Measurements from ENCODE around the gene ATP8B4. TPM values are rescaled to one million over a fixed set of nuclear protein-coding genes. Genes with fewer than 3 reads are reported as not detected.

Gene ATP8B4
- total RNA-seq, 2 experiments from 2014 or later: 0.31 TPM; not detected in 1

DNA sequence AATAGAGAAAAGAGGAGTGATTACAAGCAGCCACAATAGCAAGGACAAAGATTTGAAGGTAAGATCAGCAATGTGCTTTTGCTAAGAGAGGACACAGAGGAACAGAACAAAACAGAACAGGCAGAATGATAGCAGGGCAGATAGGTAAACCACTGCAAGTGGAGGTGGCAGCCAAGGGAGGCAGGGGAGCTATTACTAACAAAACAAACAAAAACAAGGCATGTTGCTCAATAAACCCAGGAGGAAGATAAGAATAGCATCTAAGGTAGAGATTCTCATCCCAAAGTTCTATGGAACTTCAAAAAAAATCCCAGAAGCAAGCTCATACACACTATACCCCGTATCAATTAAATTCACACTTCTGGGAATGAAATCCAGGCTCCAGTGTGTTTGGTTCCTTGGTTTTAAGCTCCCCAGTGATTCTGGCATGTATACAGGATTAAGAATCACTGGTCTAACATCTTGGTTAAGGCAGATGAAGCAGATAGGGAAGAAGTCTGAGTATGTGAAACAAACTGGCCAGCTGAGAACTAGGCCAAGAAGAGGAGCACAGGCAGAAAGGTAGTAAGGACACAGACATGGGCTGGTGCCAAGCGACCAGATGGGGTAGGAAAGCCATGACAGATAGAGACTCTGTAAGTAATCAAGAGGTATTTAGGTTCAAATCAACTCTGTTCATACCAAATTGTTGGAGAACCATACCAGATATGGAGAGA lies 309.0 kb downstream of the ATP8B4 start:
- no peak overlapping the region for H3K27ac Mint-ChIP-seq
- no peak overlapping the region for H3K4me3 Mint-ChIP-seq
- peaks cover 1% of the 10 kb centered on the region for H3K9me3 Mint-ChIP-seq

DNA sequence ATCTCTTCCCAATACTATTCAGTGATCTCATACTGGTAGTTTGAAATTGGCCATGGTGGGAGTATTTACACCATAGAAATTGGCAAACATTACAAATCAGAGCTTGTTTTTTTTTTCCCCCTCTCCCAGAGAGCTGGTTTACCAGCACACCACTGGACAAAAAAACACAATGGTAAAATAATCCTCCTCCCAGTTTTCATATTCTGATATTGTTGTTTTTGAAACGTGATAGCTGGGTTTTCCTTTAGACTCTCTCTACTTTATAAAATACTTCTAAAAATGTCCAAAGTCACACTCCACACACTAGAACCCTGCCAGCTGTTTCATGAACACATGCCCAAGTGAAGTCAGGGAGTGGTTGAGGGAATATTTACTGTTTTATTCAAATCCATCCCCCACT lies 310.7 kb downstream of the ATP8B4 start:
- POLR2A ChIA-PET: no interaction called here
- no peak for DNase-seq
- CTCF ChIA-PET: no interaction called here

More for the DNA sequence above, 309.0 kb downstream of the ATP8B4 start:
- Histone ChIP-seq H3K36me3 (ENCODE audit: insufficient read depth, low read length) (no peaks in the 10 kb centered on the region), H3K27me3 (ENCODE audit: control insufficient read depth in 1 of 2, insufficient read depth in 2 of 2, low read length in 2 of 2) (no peaks in the 10 kb centered on the region), H3K27ac (ENCODE audit: low read depth in 1 of 2, low read length in 2 of 2) (no peak overlapping the region), H3K4me1 (ENCODE audit: insufficient read depth, low read length) (no peaks in the 10 kb centered on the region), H3K9me3 (ENCODE audit: control insufficient read depth in 1 of 2, insufficient read depth in 1 of 2, low read length in 2 of 2) (no peaks in the 10 kb centered on the region), H3K4me3 (ENCODE audit: low read length) (no peak overlapping the region)
- H3K36me3 Mint-ChIP-seq (ENCODE audit: low read depth): no peaks in the 10 kb centered on the region
- DNase-seq (no peak), ATAC-seq (ENCODE audit: poor library complexity) (no peak)
- TF ChIP-seq CTCF (IDR thresholded peaks at IDR 0.05): no peak
- H3K4me1 Mint-ChIP-seq (ENCODE audit: low read depth): no peaks in the 10 kb centered on the region
- intact Hi-C loops (cut with DNase I, micrococcal nuclease): no loop called here
- ChIA-PET POLR2A (no interaction called here), CTCF (no interaction called here)
- H3K27me3 Mint-ChIP-seq: no peaks in the 10 kb centered on the region

More for the DNA sequence above, 310.7 kb downstream of the ATP8B4 start:
- ATAC-seq (ENCODE audit: poor library complexity): no peak
- Mint-ChIP-seq H3K4me1 (ENCODE audit: low read depth) (no peaks in the 10 kb centered on the region), H3K27ac (no peak overlapping the region), H3K9me3 (peaks cover 6% of the 10 kb centered on the region), H3K36me3 (ENCODE audit: low read depth) (no peaks in the 10 kb centered on the region), H3K4me3 (no peak overlapping the region), H3K27me3 (peaks cover 4% of the 10 kb centered on the region)
- Histone ChIP-seq H3K9me3 (ENCODE audit: control insufficient read depth in 1 of 2, insufficient read depth in 1 of 2, low read length in 2 of 2) (peaks cover 0 to 5% of the 10 kb centered on the region in 2 experiments), H3K4me1 (ENCODE audit: insufficient read depth, low read length) (no peaks in the 10 kb centered on the region), H3K27me3 (ENCODE audit: control insufficient read depth in 1 of 2, insufficient read depth in 2 of 2, low read length in 2 of 2) (no peaks in the 10 kb centered on the region), H3K4me3 (ENCODE audit: low read length) (no peak overlapping the region), H3K36me3 (ENCODE audit: insufficient read depth, low read length) (no peaks in the 10 kb centered on the region), H3K27ac (ENCODE audit: low read depth in 1 of 2, low read length in 2 of 2) (no peak overlapping the region)
- intact Hi-C loops (cut with DNase I, micrococcal nuclease): no loop called here
- no peak for TF ChIP-seq CTCF (IDR thresholded peaks at IDR 0.05)

Other genes starting within 250 kb of the ATP8B4 start
- gene SLC27A2, start 63.0 kb upstream of the ATP8B4 start, total RNA-seq: under 1 TPM; 0.22 to 0.31 TPM
- gene HDC, start 146.5 kb upstream of the ATP8B4 start, total RNA-seq: under 1 TPM in 1 of 2 experiments, not detected in 1; 0.08 TPM
- gene GABPB1, start 236.0 kb upstream of the ATP8B4 start, total RNA-seq: 10 to 100 TPM; 25.7 to 27.1 TPM

All from CD4-positive, alpha-beta T cell (primary cell).